Stomach (tissue), 9 donors: ENCODE results near the gene KRT85. TPM values are rescaled to one million over a fixed set of nuclear protein-coding genes. Genes with fewer than 3 reads are reported as not detected.
A peak's percentile ranks its signal among the peaks of the same experiment; 100 is the strongest.

Experiments used
- DNase-seq, 2 donors: peaks; one replicate each; pipeline versions ENCODE4 v3.0.0 to v3.0.0-alpha.2; 2013 to 2019
- H3K27ac ChIP-seq, 5 donors: fragments of 200-600 bp in 4 of 5; sonication (generic) in 4 of 5; one replicate each; pipeline ENCODE4 v1.5.1; 2013 to 2019; ENCODE audit warnings: mild to moderate bottlenecking in 1 of 5, moderate library complexity in 1 of 5
- H3K27me3 ChIP-seq, 3 donors: fragments of 200-600 bp; sonication (generic); one replicate each; pipeline ENCODE4 v1.5.1; 2017 to 2019; ENCODE audit warnings: mixed run types in 1 of 3
- H3K36me3 ChIP-seq, 4 donors: fragments of 200-600 bp; sonication (generic); 1 replicate in 3 of 4; 2 replicates in 1 of 4; pipeline ENCODE4 v1.5.1; 2016 to 2019
- H3K4me1 ChIP-seq, 4 donors: fragments of 200-600 bp; sonication (generic); one replicate each; pipeline ENCODE4 v1.5.1; 2016 to 2019
- H3K4me3 ChIP-seq, 4 donors: fragments of 200-600 bp; sonication (generic) in 3 of 4; one replicate each; pipeline ENCODE4 v1.5.1; 2016 to 2019; ENCODE audit warnings: mild to moderate bottlenecking in 1 of 4
- H3K9me3 ChIP-seq, 4 donors: fragments of 200-600 bp; sonication (generic); one replicate each; pipeline ENCODE4 v1.5.1; 2016 to 2019
- EP300 ChIP-seq: sonication (generic); formaldehyde crosslinking; IDR thresholded peaks from one replicate; pipeline ENCODE4 v1.6.1; 2017; ENCODE audit warnings: antibody characterized with exemption
- POLR2A ChIP-seq, 4 donors: fragments of 450-650 bp; IDR thresholded peaks; one replicate each; pipeline ENCODE4 v1.6.1; 2016; ENCODE audit warnings: antibody characterized with exemption in 4 of 4, control low read depth in 2 of 4, mild to moderate bottlenecking in 1 of 4, moderate library complexity in 1 of 4
- POLR2AphosphoS5 ChIP-seq, 3 donors: sonication (generic); formaldehyde crosslinking; IDR thresholded peaks; one replicate each; pipeline ENCODE4 v1.6.1; 2016; ENCODE audit warnings: antibody characterized with exemption in 3 of 3
- WGBS, 5 donors: extraction: QIAGEN DNeasy Blood & Tissue Kit in 3 of 5; methylation state at CpG; one replicate each; pipeline versions ENCODE4 v1.1.5 to v1.1.7; 2013 to 2018; 5-methylcytosine and 5-hydroxymethylcytosine counted together
- intact Hi-C: fragments of 100-400 bp; cut with DNase I; formaldehyde crosslinking; loops from one replicate; pipeline ENCODE4 v1.15.1; 2023; ENCODE audit warnings: low total_unique reads
- polyA plus RNA-seq, 3 donors: library from polyadenylated mRNA; stranded (reverse); fragments of 200-250 nt; gene quantifications; one replicate each; pipeline ENCODE4 v1.2.3, GENCODE V29; 2013
- total RNA-seq, 5 donors: library from RNA; depleted of rRNA; stranded (reverse); fragments of >200 nt; gene quantifications; one replicate each; pipeline versions ENCODE4 v1.1.0 to v1.2.3, GENCODE V29; 2014 to 2016
- TF ChIP-seq, protein P1 (sequence below), 7 experiments: fragments of 450-650 bp in 4 of 7; fragments of 200-600 bp in 3 of 7; sonication (generic) in 3 of 7; IDR thresholded peaks; one replicate each; pipeline ENCODE4 v1.5.1; 2016 to 2019; ENCODE audit warnings: antibody characterized with exemption in 7 of 7, control low read depth in 2 of 7, mild to moderate bottlenecking in 1 of 7
- donor health status: healthy with polysubstance abuse.
- donor health status: Bipolar disorder and iron deficiency.
- donor health status: healthy.

The KRT85 gene
- total and polyA plus RNA-seq, 8 donors = not detected

DNA sequence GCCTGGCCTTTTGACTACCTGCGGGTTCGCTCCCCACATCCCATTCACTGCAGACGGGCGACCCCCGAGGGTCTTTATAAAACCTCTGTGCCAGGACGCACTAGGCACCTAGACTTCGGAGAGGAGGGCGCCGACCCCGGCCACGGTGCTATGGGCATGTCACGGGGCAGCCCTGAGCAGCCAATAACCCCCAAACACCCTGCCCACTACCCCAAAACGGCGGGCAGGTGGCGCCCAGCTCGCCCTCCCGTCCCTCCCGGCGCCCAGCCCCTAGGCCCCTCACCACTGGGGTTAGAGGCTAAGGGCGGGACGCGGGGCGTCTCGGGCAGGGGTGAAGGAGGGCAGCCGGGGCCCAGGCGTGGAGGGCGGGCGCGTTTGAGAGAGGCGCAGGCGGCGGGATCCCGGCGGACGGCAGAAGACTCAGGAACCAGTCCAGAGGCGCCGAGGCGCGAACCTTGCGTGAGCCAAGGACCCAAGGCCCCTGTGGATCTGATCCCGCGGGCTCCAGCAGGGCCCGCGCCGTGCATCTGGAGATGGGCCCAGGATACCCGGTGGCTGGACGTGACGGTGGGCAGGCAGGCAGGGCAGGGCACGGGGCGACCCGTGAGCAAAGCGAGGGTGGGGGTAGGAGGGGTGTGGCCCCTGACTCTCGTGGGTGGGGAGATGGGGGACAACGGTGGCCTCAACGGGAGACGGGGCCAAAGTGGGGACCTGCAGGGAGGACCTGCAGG, 11.1 kb downstream of the KRT85 start:
- TF ChIP-seq, protein P1, sequence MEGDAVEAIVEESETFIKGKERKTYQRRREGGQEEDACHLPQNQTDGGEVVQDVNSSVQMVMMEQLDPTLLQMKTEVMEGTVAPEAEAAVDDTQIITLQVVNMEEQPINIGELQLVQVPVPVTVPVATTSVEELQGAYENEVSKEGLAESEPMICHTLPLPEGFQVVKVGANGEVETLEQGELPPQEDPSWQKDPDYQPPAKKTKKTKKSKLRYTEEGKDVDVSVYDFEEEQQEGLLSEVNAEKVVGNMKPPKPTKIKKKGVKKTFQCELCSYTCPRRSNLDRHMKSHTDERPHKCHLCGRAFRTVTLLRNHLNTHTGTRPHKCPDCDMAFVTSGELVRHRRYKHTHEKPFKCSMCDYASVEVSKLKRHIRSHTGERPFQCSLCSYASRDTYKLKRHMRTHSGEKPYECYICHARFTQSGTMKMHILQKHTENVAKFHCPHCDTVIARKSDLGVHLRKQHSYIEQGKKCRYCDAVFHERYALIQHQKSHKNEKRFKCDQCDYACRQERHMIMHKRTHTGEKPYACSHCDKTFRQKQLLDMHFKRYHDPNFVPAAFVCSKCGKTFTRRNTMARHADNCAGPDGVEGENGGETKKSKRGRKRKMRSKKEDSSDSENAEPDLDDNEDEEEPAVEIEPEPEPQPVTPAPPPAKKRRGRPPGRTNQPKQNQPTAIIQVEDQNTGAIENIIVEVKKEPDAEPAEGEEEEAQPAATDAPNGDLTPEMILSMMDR (IDR thresholded peaks at IDR 0.05) = no peak
- TF ChIP-seq EP300 (no peak), POLR2AphosphoS5 (IDR thresholded peaks at IDR 0.05) (no peak), POLR2A (IDR thresholded peaks at IDR 0.05) (no peak)
- Histone ChIP-seq H3K27me3 (peaks cover 0 to 12% (median 0%) of the 10 kb centered on the region in 3 donors), H3K4me3 (no peak overlapping the region), H3K36me3 (no peaks in the 10 kb centered on the region), H3K9me3 (no peaks in the 10 kb centered on the region), H3K27ac (no peak overlapping the region), H3K4me1 (peaks cover 7 to 18% (median 13%) of the 10 kb centered on the region in 4 donors)
- no peak for DNase-seq
- 93 to 96% (median 94%) methylated on average over 41 to 56 of the region's 56 CpGs for WGBS, 5 donors
- intact Hi-C loops = no loop called here

GRCh38 chr12:52355176-52355575, 12.1 kb downstream of the KRT85 start:
- Histone ChIP-seq H3K4me1 (peaks cover 12 to 26% (median 19%) of the 10 kb centered on the region in 4 donors), H3K27me3 (peaks cover 0 to 12% (median 0%) of the 10 kb centered on the region in 3 donors), H3K36me3 (no peaks in the 10 kb centered on the region), H3K27ac (no peak overlapping the region), H3K4me3 (no peak overlapping the region), H3K9me3 (no peaks in the 10 kb centered on the region)
- DNase-seq = no peak
- intact Hi-C loops = no loop called here
- 74 to 91% (median 87%) methylated on average over 8 of the region's 8 CpGs for WGBS, 5 donors
- TF ChIP-seq EP300 = no peak
- no peak for TF ChIP-seq POLR2A (IDR thresholded peaks at IDR 0.05)
- TF ChIP-seq, protein P1 (IDR thresholded peaks at IDR 0.05) = no peak
- no peak for TF ChIP-seq POLR2AphosphoS5 (IDR thresholded peaks at IDR 0.05)

- TF ChIP-seq POLR2A (IDR thresholded peaks at IDR 0.05) = no peak
- TF ChIP-seq, protein P1 (IDR thresholded peaks at IDR 0.05) = no peak
- DNase-seq = peak in 1 of 2 donors; percentile 37
- H3K27me3 ChIP-seq = peaks cover 0 to 12% (median 0%) of the 10 kb centered on the region in 3 donors
- 35 to 58% (median 44%) methylated on average over 5 of the region's 5 CpGs for WGBS, 5 donors
- H3K36me3 ChIP-seq = no peaks in the 10 kb centered on the region
- H3K4me3 ChIP-seq = no peak overlapping the region
- H3K27ac ChIP-seq = no peak overlapping the region
- peaks cover 16 to 35% (median 25%) of the 10 kb centered on the region in 4 donors for H3K4me1 ChIP-seq
- intact Hi-C loops = no loop called here
- H3K9me3 ChIP-seq = no peaks in the 10 kb centered on the region
Observed at GRCh38 chr12:52354200-52354599, 13.1 kb downstream of the KRT85 start.

DNA sequence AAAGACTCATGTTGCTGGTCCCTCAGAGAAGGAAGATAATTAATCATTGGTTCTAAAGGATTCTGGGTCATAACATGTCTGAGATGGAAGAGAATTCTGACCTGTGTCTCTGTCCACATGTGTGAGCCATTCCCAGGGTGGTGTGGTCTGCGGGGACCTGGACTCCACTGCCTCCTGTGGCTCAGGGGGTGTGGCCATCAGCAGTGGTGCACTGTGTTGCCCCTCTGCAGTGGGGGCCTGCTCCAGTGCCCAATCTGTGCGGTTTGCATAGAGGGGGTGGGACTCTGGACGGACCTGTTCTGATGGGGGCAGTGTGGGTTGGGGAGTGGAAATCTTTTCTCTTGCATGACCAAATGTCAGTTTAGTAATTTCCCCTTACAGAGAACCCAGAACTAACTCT, 13.5 kb downstream of the KRT85 start:
- TF ChIP-seq POLR2A (IDR thresholded peaks at IDR 0.05) (no peak), POLR2AphosphoS5 (IDR thresholded peaks at IDR 0.05) (no peak), EP300 (no peak)
- TF ChIP-seq, protein P1 (IDR thresholded peaks at IDR 0.05) = no peak
- Histone ChIP-seq H3K4me3 (no peak overlapping the region), H3K27ac (no peak overlapping the region), H3K36me3 (no peaks in the 10 kb centered on the region), H3K9me3 (no peaks in the 10 kb centered on the region), H3K4me1 (peaks cover 21 to 39% (median 30%) of the 10 kb centered on the region in 4 donors), H3K27me3 (peaks cover 0 to 10% (median 0%) of the 10 kb centered on the region in 3 donors)
- 63 to 78% (median 69%) methylated on average over 3 of the region's 3 CpGs for WGBS, 5 donors
- intact Hi-C loops = no loop called here
- no peak for DNase-seq
